GM23338 (cell line): ENCODE data around the gene RIPK4. TPM values are rescaled to one million over a fixed set of nuclear protein-coding genes. Genes with fewer than 3 reads are reported as not detected.

ENCODE experiments used
- ATAC-seq: fragments of 200-7000 bp; cut with Tn5 transposase; 3 replicates; pipeline ENCODE4 v1.9.1; 2020
- DNase-seq: peaks from one replicate; pipeline ENCODE4 v3.0.0-alpha.2; 2015; ENCODE audit warnings: low spot score
- H2AFZ ChIP-seq: fragments of 200-600 bp; sonication (generic); 2 replicates; pipeline ENCODE4 v1.8.0; 2016; ENCODE audit warnings: antibody characterized with exemption, mild to moderate bottlenecking, moderate library complexity
- H3F3A ChIP-seq: fragments of 200-600 bp; sonication (generic); replicated peaks from 2 replicates; pipeline ENCODE4 v1.8.0; 2017; ENCODE audit warnings: antibody characterized with exemption, mixed run types, low read depth
- H3K27ac ChIP-seq: fragments of 200-600 bp; sonication (generic); 2 replicates; pipeline ENCODE4 v1.6.1; 2016; ENCODE audit warnings: low read depth
- H3K27me3 ChIP-seq: fragments of 200-600 bp; sonication (generic); 2 replicates; pipeline ENCODE4 v1.8.0; 2016; ENCODE audit warnings: mild to moderate bottlenecking, mixed run types, moderate library complexity; ENCODE audit not compliant: insufficient read depth
- H3K36me3 ChIP-seq: fragments of 200-600 bp; sonication (generic); 2 replicates; pipeline ENCODE4 v1.8.0; 2016; ENCODE audit warnings: mild to moderate bottlenecking; ENCODE audit not compliant: insufficient read depth
- H3K4me1 ChIP-seq: fragments of 200-600 bp; sonication (generic); 2 replicates; pipeline ENCODE4 v1.8.0; 2016; ENCODE audit warnings: mild to moderate bottlenecking, moderate library complexity; ENCODE audit not compliant: insufficient read depth
- H3K4me2 ChIP-seq: fragments of 200-600 bp; sonication (generic); 2 replicates; pipeline ENCODE4 v1.7.1; 2017; ENCODE audit warnings: mixed run types
- H3K4me3 ChIP-seq: fragments of 200-600 bp; sonication (generic); 2 replicates; pipeline ENCODE4 v1.6.1; 2016; ENCODE audit warnings: mixed run types
- H3K79me2 ChIP-seq: fragments of 200-600 bp; sonication (generic); replicated peaks from 2 replicates; pipeline ENCODE4 v1.8.0; 2017; ENCODE audit warnings: mild to moderate bottlenecking; ENCODE audit not compliant: insufficient read depth
- H3K9me2 ChIP-seq: fragments of 200-600 bp; sonication (generic); 2 replicates; pipeline ENCODE4 v1.8.0; 2017; ENCODE audit not compliant: insufficient read depth
- H4K20me1 ChIP-seq: fragments of 200-600 bp; sonication (generic); replicated peaks from 2 replicates; pipeline ENCODE4 v1.8.0; 2017; ENCODE audit warnings: mild to moderate bottlenecking; ENCODE audit not compliant: insufficient read depth
- H3K27ac Mint-ChIP-seq: 2 replicates; pipeline ENCODE4 v1.8.0; 2020; ENCODE audit warnings: inconsistent platforms, mild to moderate bottlenecking, moderate library complexity, mixed read lengths
- H3K27me3 Mint-ChIP-seq: 3 replicates; pipeline ENCODE4 v1.8.0; 2022; ENCODE audit warnings: low read depth, mild to moderate bottlenecking, moderate library complexity, mixed read lengths, inconsistent platforms; ENCODE audit not compliant: insufficient read depth, poor library complexity
- H3K36me3 Mint-ChIP-seq: 3 replicates; pipeline ENCODE4 v1.8.0; 2021; ENCODE audit warnings: low read depth, mild to moderate bottlenecking, inconsistent platforms, moderate library complexity, mixed read lengths
- H3K4me1 Mint-ChIP-seq: 3 replicates; pipeline ENCODE4 v1.8.0; 2020; ENCODE audit warnings: mild to moderate bottlenecking, inconsistent platforms, mixed read lengths
- H3K4me3 Mint-ChIP-seq: 3 replicates; pipeline ENCODE4 v1.8.0; 2021; ENCODE audit warnings: moderate library complexity, mild to moderate bottlenecking, inconsistent platforms, mixed read lengths
- H3K9me3 Mint-ChIP-seq: 3 replicates; pipeline ENCODE4 v1.8.0; 2020; ENCODE audit warnings: moderate library complexity, mild to moderate bottlenecking, inconsistent platforms, mixed read lengths
- EZH2 ChIP-seq: fragments of 200-600 bp; sonication (generic); IDR thresholded peaks from one replicate; pipeline ENCODE4 v1.8.0; 2017; ENCODE audit warnings: antibody characterized with exemption, mild to moderate bottlenecking, low read depth; ENCODE audit not compliant: unreplicated experiment
- JUNB ChIP-seq: IDR thresholded peaks from one replicate; pipeline ENCODE4 v1.6.1; 2016; ENCODE audit warnings: antibody characterized with exemption; ENCODE audit not compliant: unreplicated experiment
- NANOG ChIP-seq: IDR thresholded peaks from 2 replicates; pipeline ENCODE4 v1.6.1; 2016; ENCODE audit warnings: antibody characterized with exemption, borderline replicate concordance
- POLR2AphosphoS5 ChIP-seq: IDR thresholded peaks from 2 replicates; pipeline ENCODE4 v1.6.1; 2016; ENCODE audit warnings: antibody characterized with exemption, low read depth
- STAT1 ChIP-seq: IDR thresholded peaks from one replicate; pipeline ENCODE4 v1.6.1; 2016; ENCODE audit warnings: antibody characterized with exemption; ENCODE audit not compliant: unreplicated experiment
- ZNF114 ChIP-seq: fragments of 250-450 bp; sonication (Bioruptor Pico); IDR thresholded peaks from 2 replicates; pipeline ENCODE4 v1.5.0; 2020; ENCODE audit warnings: mild to moderate bottlenecking, moderate library complexity
- polyA plus RNA-seq: library from polyadenylated mRNA; unstranded; fragments of >200 nt; fragmentation: Nextera tagmentation; extraction: Ambion mirVana; gene quantifications from 2 replicates; pipeline ENCODE4 v1.2.1, GENCODE V29; 2016
- total RNA-seq: library from RNA; depleted of rRNA; stranded (reverse); fragments of >200 nt; shearing (Covaris generic); gene quantifications from 2 replicates; pipeline ENCODE4 v1.2.3, GENCODE V29; 2014
- TF ChIP-seq, protein P1 (sequence below): fragments of 250-450 bp; sonication (Bioruptor Pico); IDR thresholded peaks from 2 replicates; pipeline ENCODE4 v1.5.0; 2020; ENCODE audit warnings: mild to moderate bottlenecking, moderate library complexity
- TF ChIP-seq, protein P2 (sequence below): IDR thresholded peaks from 2 replicates; pipeline ENCODE4 v1.6.1; 2016; ENCODE audit warnings: antibody characterized with exemption
- TF ChIP-seq, protein P3 (sequence below), 2 experiments: fragments of 200-600 bp in 1 of 2; sonication (generic) in 1 of 2; conservative IDR thresholded peaks; 2 replicates each; pipeline versions ENCODE4 v1.5.1 to v1.6.1; 2016 to 2017; ENCODE audit warnings: antibody characterized with exemption in 2 of 2, low read depth in 2 of 2, mild to moderate bottlenecking in 2 of 2, moderate library complexity in 1 of 2

RIPK4 gene
- total and polyA plus RNA-seq, 2 experiments from 2014 or later, result 2.5 to 9.9 TPM

DNA sequence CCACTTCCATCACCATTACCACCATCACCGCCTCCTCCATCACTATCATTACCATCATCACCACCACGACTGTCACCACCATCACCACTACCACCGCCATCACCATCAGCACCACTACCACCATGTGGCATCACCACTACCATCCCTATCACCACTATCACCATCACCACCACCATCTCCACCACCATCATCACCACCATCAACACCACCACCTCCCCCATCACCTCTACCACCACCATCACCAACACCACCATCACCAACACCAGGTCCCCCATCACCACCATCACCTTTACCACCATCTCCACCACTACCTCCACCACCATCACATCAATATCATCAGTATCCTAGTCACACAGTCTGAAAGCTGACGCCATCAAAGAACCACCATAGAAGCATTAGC, 39.9 kb upstream of the RIPK4 start (continued):
- TF ChIP-seq, protein P1, sequence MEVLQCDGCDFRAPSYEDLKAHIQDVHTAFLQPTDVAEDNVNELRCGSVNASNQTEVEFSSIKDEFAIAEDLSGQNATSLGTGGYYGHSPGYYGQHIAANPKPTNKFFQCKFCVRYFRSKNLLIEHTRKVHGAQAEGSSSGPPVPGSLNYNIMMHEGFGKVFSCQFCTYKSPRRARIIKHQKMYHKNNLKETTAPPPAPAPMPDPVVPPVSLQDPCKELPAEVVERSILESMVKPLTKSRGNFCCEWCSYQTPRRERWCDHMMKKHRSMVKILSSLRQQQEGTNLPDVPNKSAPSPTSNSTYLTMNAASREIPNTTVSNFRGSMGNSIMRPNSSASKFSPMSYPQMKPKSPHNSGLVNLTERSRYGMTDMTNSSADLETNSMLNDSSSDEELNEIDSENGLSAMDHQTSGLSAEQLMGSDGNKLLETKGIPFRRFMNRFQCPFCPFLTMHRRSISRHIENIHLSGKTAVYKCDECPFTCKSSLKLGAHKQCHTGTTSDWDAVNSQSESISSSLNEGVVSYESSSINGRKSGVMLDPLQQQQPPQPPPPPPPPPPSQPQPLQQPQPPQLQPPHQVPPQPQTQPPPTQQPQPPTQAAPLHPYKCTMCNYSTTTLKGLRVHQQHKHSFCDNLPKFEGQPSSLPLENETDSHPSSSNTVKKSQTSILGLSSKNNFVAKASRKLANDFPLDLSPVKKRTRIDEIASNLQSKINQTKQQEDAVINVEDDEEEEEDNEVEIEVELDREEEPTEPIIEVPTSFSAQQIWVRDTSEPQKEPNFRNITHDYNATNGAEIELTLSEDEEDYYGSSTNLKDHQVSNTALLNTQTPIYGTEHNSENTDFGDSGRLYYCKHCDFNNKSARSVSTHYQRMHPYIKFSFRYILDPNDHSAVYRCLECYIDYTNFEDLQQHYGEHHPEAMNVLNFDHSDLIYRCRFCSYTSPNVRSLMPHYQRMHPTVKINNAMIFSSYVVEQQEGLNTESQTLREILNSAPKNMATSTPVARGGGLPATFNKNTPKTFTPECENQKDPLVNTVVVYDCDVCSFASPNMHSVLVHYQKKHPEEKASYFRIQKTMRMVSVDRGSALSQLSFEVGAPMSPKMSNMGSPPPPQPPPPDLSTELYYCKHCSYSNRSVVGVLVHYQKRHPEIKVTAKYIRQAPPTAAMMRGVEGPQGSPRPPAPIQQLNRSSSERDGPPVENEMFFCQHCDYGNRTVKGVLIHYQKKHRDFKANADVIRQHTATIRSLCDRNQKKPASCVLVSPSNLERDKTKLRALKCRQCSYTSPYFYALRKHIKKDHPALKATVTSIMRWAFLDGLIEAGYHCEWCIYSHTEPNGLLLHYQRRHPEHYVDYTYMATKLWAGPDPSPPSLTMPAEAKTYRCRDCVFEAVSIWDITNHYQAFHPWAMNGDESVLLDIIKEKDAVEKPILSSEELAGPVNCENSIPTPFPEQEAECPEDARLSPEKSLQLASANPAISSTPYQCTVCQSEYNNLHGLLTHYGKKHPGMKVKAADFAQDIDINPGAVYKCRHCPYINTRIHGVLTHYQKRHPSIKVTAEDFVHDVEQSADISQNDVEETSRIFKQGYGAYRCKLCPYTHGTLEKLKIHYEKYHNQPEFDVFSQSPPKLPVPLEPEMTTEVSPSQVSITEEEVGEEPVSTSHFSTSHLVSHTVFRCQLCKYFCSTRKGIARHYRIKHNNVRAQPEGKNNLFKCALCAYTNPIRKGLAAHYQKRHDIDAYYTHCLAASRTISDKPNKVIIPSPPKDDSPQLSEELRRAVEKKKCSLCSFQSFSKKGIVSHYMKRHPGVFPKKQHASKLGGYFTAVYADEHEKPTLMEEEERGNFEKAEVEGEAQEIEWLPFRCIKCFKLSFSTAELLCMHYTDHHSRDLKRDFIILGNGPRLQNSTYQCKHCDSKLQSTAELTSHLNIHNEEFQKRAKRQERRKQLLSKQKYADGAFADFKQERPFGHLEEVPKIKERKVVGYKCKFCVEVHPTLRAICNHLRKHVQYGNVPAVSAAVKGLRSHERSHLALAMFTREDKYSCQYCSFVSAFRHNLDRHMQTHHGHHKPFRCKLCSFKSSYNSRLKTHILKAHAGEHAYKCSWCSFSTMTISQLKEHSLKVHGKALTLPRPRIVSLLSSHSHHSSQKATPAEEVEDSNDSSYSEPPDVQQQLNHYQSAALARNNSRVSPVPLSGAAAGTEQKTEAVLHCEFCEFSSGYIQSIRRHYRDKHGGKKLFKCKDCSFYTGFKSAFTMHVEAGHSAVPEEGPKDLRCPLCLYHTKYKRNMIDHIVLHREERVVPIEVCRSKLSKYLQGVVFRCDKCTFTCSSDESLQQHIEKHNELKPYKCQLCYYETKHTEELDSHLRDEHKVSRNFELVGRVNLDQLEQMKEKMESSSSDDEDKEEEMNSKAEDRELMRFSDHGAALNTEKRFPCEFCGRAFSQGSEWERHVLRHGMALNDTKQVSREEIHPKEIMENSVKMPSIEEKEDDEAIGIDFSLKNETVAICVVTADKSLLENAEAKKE, result no peak
- TF ChIP-seq, protein P2, sequence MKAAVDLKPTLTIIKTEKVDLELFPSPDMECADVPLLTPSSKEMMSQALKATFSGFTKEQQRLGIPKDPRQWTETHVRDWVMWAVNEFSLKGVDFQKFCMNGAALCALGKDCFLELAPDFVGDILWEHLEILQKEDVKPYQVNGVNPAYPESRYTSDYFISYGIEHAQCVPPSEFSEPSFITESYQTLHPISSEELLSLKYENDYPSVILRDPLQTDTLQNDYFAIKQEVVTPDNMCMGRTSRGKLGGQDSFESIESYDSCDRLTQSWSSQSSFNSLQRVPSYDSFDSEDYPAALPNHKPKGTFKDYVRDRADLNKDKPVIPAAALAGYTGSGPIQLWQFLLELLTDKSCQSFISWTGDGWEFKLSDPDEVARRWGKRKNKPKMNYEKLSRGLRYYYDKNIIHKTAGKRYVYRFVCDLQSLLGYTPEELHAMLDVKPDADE, result no peak
- no peak for TF ChIP-seq EZH2
- no peak for TF ChIP-seq POLR2AphosphoS5
- no peak for TF ChIP-seq NANOG

DNA sequence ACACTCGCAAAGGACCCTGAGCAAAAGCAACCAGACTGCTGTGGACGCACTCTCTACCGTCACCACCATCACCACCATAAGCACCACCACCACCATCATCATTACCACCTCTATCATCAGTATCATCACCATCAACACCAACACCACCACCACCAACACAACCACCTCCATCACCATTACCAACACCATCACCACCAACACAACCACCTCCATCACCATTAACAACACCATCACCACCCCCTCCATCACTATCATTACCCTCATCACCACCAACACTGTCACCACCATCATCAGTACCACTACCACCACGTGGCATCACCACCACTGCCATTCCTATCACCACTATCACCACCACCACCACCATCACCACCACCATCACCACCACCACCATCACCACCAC, 38.8 kb upstream of the RIPK4 start:
- Histone ChIP-seq H2AFZ (no peak overlapping the region), H3F3A (no peaks in the 10 kb centered on the region), H3K27ac (no peak overlapping the region), H3K27me3 (no peaks in the 10 kb centered on the region), H4K20me1 (no peaks in the 10 kb centered on the region), H3K9me2 (peaks cover 5% of the 10 kb centered on the region; the same call in 1 of the 2 replicates), H3K4me3 (no peak overlapping the region), H3K36me3 (no peaks in the 10 kb centered on the region), H3K4me2 (no peak overlapping the region), H3K79me2 (no peaks in the 10 kb centered on the region), H3K4me1 (no peaks in the 10 kb centered on the region)
- ATAC-seq, result no peak
- H3K27ac Mint-ChIP-seq, result no peak overlapping the region
- H3K4me3 Mint-ChIP-seq, result no peak overlapping the region
- no peak for DNase-seq
- H3K9me3 Mint-ChIP-seq, result peaks cover 3% of the 10 kb centered on the region
- no peaks in the 10 kb centered on the region for H3K4me1 Mint-ChIP-seq
- H3K27me3 Mint-ChIP-seq, result peaks cover 10% of the 10 kb centered on the region
- H3K36me3 Mint-ChIP-seq, result peaks cover 30% of the 10 kb centered on the region
- no peak for TF ChIP-seq EZH2
- TF ChIP-seq JUNB, result no peak
- TF ChIP-seq NANOG, result no peak
- TF ChIP-seq, protein P3, sequence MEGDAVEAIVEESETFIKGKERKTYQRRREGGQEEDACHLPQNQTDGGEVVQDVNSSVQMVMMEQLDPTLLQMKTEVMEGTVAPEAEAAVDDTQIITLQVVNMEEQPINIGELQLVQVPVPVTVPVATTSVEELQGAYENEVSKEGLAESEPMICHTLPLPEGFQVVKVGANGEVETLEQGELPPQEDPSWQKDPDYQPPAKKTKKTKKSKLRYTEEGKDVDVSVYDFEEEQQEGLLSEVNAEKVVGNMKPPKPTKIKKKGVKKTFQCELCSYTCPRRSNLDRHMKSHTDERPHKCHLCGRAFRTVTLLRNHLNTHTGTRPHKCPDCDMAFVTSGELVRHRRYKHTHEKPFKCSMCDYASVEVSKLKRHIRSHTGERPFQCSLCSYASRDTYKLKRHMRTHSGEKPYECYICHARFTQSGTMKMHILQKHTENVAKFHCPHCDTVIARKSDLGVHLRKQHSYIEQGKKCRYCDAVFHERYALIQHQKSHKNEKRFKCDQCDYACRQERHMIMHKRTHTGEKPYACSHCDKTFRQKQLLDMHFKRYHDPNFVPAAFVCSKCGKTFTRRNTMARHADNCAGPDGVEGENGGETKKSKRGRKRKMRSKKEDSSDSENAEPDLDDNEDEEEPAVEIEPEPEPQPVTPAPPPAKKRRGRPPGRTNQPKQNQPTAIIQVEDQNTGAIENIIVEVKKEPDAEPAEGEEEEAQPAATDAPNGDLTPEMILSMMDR (conservative IDR thresholded peaks at IDR 0.05; ENCODE audit: low read depth in 2 of 2), result no peak
- TF ChIP-seq ZNF114, result no peak
- no peak for TF ChIP-seq STAT1
